AG08396 (cell line): ENCODE results near the gene LIMK2.
A peak's percentile ranks its signal among the peaks of the same experiment; 100 is the strongest.
"Not testable (repeated sequence)": the region's sequence is repeated elsewhere in the genome, so short reads cannot be mapped to it uniquely, and the experiment has no call there.

Source experiments
- DNase-seq: peaks from one replicate; pipeline ENCODE4 v3.0.0; 2012; ENCODE audit warnings: low spot score, mixed read lengths

The LIMK2 gene

GRCh38 chr22:31211862-31212730 is at the start of gene LIMK2:
Gene LIMK2, plus strand, starts transcription at chr22:31212298. Its CDS starts 111 bp downstream, at chr22:31212409.
- DNase-seq, result peak; percentile 95

DNA sequence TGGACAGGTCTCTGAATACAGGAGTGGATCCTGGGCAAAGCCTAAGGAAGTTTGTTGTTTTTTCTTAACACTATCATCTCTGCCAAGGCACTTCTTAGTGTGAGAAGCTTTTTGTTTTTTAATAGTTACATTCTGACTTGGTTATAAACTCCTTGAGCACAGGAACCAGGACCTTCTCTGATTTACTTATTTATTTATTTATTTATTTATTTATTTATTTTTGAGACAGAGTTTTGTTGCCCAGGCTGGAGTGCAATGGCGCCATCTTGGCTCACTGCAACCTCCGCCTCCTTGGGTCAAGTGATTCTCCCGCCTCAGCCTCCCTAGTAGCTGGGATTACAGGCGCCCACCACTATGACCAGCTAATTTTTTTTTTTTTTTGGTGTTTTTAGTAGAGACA is 41.1 kb upstream of the LIMK2 start:
- no peak for DNase-seq

GRCh38 chr22:31171734-31172133 is 40.4 kb upstream of the LIMK2 start:
- DNase-seq, result not testable (repeated sequence)

DNA sequence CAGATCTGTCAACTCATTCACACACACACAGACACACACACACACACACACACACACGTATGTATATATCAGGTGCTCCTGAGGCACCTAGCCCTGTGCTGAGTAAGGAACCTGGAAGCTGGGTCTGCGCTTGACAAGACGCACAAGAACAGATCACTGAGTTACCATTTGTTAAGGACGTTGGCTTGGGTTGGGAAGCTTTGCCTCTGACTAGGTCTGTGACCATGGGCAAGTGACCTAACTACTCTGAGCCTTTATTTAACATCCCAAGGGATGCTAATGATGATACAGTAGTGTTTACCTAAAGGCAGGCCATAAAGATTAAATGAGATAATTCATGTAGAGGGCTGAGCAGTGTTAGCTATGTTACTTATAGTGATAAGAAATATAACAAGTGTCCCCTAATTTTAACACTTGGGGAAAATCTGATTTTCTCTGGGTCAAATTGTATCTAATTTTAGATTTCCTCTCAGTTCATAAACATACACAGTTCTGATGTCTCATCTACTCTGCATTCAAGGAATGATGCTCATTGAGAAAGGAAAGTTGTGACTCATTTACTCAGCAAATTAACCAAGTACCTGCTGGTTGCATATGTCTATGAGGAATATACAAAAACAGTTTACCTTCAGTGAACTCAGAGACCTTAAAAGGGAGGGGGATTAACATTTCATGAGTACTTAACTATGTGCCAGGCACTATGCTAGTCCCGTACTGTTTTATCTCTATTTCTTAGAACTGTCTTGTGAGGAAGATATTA is 38.5 kb upstream of the LIMK2 start:
- DNase-seq, result peak; percentile 68

DNA sequence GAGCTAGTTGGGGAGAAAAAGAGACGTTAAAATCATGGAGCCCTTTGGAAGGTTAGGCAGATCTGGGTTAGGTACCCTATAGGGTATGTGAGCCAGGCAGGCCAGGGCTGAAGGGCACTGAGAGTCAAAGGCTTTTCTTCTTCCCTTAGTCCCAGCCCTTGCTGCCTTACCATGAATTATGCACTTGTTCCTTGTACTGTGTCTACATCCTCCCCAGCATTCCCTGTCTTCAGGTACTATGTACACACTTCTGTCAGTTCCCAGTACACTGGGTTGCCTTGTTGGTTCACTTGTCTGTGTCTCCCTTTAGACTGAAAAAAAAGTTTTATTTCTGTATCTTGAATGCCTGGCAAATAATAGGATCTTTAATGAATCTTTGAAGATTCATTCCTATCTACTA is 35.2 kb upstream of the LIMK2 start:
- no peak for DNase-seq

GRCh38 chr22:31177420-31178162 is 34.5 kb upstream of the LIMK2 start:
- peak; percentile 88 for DNase-seq

GRCh38 chr22:31178859-31179258 is 33.2 kb upstream of the LIMK2 start:
- DNase-seq, result no peak

GRCh38 chr22:31179345-31179744 is 32.8 kb upstream of the LIMK2 start:
- DNase-seq, result peak; percentile 32

DNA sequence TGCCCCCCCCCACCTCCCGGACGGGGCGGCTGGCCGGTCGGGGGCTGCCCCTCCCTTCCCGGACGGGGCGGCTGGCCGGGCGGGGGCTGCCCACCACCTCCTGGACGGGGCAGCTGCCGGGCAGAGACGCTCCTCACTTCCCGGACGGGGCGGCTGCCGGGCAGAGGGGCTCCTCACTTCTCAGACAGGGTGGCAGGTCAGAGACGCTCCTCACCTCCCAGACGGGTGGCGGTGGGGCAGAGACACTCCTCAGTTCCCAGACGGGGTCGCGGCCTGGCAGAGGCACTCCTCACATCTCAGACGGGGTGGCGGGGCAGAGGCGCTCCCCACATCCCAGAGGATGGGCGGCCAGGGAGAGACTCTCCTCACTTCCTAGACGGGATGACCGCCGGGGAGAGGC is 28.1 kb upstream of the LIMK2 start:
- no peak for DNase-seq

- DNase-seq, result no peak
These were observed 27.0 kb upstream of the LIMK2 start for GRCh38 chr22:31185056-31185455.

DNA sequence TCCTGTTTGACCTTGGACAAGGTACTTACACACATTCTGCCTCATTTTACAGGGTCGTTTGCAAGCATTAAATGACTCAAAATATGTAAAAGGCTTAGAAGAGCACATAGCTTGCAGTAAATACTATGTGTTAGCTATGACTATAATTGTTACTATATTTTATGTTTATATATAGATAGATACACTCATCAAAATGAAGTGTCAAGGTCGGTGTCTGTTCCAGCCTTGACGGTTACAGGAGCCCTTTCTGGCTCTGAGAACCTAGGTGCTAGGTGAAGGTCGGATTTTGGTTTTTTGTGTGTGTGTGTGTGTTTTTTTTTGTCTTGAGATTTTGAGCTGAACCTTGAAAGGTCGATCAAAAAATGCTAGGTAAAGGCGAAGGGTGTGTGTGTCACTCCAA is 24.5 kb upstream of the LIMK2 start:
- no peak for DNase-seq

DNA sequence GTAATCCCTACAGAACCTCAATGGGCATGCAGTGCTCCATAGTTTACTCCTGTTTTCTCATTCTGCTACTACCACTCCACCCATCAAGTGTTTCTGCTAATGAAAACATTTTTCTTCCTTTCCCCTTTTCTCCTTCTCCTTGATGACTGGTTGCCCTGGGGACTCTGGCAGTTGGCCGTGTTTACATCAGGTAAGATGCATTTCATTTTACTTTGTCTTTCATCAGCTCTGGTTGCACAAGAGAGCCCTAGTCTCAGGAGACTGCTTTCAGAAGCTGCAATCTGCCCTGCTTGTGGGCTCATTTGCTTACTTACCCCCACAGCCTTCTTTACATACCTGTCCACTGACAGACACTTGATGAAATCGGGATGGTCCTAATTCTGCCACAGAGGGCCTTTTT is 19.6 kb upstream of the LIMK2 start:
- no peak for DNase-seq

GRCh38 chr22:31193092-31193491 is 19.0 kb upstream of the LIMK2 start:
- DNase-seq, result no peak

DNA sequence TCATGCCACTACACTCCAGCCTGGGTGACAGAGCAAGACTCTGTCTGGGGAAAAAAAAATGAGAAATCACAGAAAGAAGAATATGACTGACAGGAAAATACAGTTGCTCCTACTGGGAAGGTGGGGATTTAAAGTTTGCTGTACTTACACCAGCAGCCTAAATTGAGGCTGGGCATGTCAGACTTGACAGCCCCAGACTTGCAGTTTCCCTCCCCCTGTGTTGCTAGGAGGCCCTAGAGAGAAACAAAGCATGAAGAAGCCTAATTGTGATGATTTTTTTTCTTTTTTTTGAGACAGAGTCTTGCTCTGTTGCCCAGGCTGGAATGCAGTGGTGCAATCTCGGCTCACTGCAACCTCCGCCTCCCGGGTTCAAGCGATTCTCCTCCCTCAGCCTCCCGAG is 17.4 kb upstream of the LIMK2 start:
- DNase-seq, result not testable (repeated sequence)

- DNase-seq, result no peak
These were observed 12.9 kb upstream of the LIMK2 start for GRCh38 chr22:31199187-31199586.

GRCh38 chr22:31204352-31204984 is 7.6 kb upstream of the LIMK2 start:
- DNase-seq, result not testable (repeated sequence)

DNA sequence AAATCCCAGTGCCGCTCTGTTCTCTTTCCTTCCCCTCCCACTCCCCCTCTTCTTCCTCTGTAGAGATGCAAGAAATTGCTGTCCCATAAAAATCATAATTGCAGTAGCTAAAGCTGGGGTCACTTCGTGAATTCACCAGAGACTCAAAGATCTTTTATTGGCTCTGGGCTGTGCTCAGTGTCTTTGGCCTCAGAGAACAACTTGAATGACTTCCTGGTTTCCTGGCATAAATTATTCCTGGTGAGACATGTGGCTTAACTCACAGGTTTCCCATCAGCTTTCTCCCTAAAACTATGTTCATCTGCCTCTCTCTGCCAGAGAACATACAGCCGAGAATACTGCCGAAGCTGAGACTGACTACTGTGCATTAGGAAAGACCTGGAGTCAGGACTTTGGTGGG is 7.0 kb upstream of the LIMK2 start:
- not testable (repeated sequence) for DNase-seq

- not testable (repeated sequence) for DNase-seq
These were observed 5.6 kb upstream of the LIMK2 start for GRCh38 chr22:31206460-31206859.

GRCh38 chr22:31206896-31207687 is 5.0 kb upstream of the LIMK2 start:
- no peak for DNase-seq

- DNase-seq, result no peak
These were observed 1.3 kb upstream of the LIMK2 start for GRCh38 chr22:31210556-31211421.
